Lower leg skin (tissue), 4 donors: ENCODE measurements around the gene KRT23. TPM values are rescaled to one million over a fixed set of nuclear protein-coding genes. Genes with fewer than 3 reads are reported as not detected.

ENCODE experiments used
- DNase-seq, 2 donors: peaks; one replicate each; pipeline ENCODE4 v3.0.0-alpha.2; 2019; ENCODE audit warnings: low spot score in 2 of 2
- H3K4me3 ChIP-seq: fragments of 200-600 bp; sonication (generic); 2 replicates; pipeline ENCODE4 v1.5.1; 2017; ENCODE audit warnings: mild to moderate bottlenecking, low read depth; ENCODE audit not compliant: poor library complexity, severe bottlenecking
- CTCF ChIP-seq, 3 donors: fragments of 450-650 bp; IDR thresholded peaks; one replicate each; pipeline ENCODE4 v1.5.1; 2016; ENCODE audit warnings: antibody characterized with exemption in 3 of 3, mild to moderate bottlenecking in 3 of 3, moderate library complexity in 2 of 3
- POLR2A ChIP-seq, 2 donors: fragments of 450-650 bp; IDR thresholded peaks; one replicate each; pipeline ENCODE4 v1.6.1; 2016 to 2017; ENCODE audit warnings: antibody characterized with exemption in 2 of 2, mild to moderate bottlenecking in 1 of 2, moderate library complexity in 1 of 2
- WGBS, 2 donors: methylation state at CpG; one replicate each; pipeline ENCODE4 v1.1.5; 2018; 5-methylcytosine and 5-hydroxymethylcytosine counted together
- intact Hi-C: fragments of 100-400 bp; cut with DNase I; formaldehyde crosslinking; loops from one replicate; pipeline ENCODE4 v1.15.0; 2023; ENCODE audit warnings: low total_unique reads
- total RNA-seq, 4 donors: library from RNA; depleted of rRNA; stranded (reverse); fragments of >200 nt; gene quantifications; one replicate each; pipeline ENCODE4 v1.1.0, GENCODE V29; 2016

The KRT23 gene
- 100 to 1,000 TPM; 302 to 577 (median 454) TPM for total RNA-seq

DNA sequence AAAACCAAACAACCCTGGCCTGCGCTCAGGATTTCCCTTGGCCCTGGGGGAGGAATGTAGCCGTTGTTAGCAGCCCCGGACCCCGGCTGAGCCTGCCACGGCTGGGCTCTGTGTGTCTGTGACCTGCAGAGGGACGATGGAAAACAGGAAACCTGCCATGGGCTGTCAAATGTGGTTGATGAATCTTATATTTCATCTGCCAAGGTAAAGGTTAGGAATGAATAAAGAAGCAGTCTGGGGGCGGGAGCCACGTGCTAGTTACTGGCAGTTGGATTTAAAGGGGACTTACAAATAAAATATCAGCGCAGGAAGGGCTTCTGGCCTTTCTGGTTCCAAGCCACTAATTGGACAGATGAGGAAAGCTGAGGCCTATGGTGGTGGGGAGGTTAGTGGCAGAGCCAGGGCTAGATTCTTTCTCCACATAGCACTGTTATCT is at the start of gene KRT23:
TSS of gene KRT23 (minus strand) at position 263 of the 436 bp plus-strand sequence. CDS start 1,043 bp downstream, outside the sequence.
- no peak for DNase-seq
- no peak within 1 kb of the TSS for H3K4me3 ChIP-seq
- TF ChIP-seq CTCF (IDR thresholded peaks at IDR 0.05) = no peak
- no peak for TF ChIP-seq POLR2A (IDR thresholded peaks at IDR 0.05)
- WGBS, 2 donors = 40 to 45% methylated on average over 9 of the region's 9 CpGs
- intact Hi-C loops = no loop called here

DNA sequence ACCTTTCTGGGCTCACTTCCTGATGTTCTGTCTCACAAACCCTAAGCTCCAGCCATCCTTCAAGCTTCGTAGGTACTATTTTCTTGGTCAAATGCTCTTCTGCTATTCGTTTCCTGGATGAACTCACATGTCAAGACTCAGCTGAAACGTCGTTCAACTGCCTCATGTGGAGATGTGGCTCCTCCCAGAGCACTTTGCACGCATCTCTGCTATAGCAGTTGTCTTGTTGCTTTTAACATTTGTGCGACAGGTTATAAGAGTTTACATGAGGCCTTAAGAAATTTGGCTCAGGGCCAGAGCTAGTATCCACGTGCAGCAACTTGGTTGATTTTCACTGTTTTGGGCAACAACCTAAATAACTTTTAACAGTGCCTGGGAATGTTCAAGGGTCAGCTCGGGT is 49.5 kb upstream of the KRT23 start:
- DNase-seq = no peak
- no peak overlapping the region for H3K4me3 ChIP-seq
- intact Hi-C loops = no loop called here
- TF ChIP-seq CTCF (IDR thresholded peaks at IDR 0.05) (no peak), POLR2A (IDR thresholded peaks at IDR 0.05) (no peak)
- 36 to 41% methylated on average over 8 of the region's 8 CpGs for WGBS, 2 donors

DNA sequence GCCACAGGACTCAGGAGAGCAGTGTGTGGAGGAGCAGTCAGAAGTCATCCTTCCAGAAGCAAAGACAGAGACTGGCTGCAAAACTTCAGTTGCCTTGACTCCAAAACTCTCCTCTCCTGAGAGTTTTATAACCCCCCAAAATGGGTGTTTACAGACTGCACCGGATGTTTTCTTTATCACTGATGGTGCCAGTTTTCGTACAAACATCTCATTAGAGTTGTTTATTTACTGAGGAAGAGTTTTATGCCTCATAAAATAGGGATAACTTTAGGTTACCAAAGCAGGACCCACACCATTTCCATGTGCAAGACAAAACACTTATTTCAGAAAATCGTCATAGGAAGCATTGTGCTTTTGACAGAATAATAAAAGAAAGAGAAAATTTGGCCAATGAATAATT is 46.8 kb upstream of the KRT23 start, which contains the start of gene KRT40:
TSS of gene KRT40 (minus strand) at position 101 of the 400 bp plus-strand sequence. CDS start at position 48, 53 bp downstream.
- whole genome bisulfite sequencing, 2 donors = 61 to 63% methylated on average over 3 of the region's 3 CpGs
- TF ChIP-seq CTCF (IDR thresholded peaks at IDR 0.05) = no peak
- no peak for TF ChIP-seq POLR2A (IDR thresholded peaks at IDR 0.05)
- H3K4me3 ChIP-seq = no peak within 1 kb of the TSS

GRCh38 chr17:40981115-40981514 is 43.7 kb upstream of the KRT23 start:
- TF ChIP-seq CTCF (IDR thresholded peaks at IDR 0.05) (no peak), POLR2A (IDR thresholded peaks at IDR 0.05) (no peak)
- intact Hi-C loops = no loop called here
- H3K4me3 ChIP-seq = no peak overlapping the region
- no peak for DNase-seq
- WGBS, 2 donors = 70 to 82% methylated on average over 5 of the region's 5 CpGs

More for the DNA sequence above, 46.8 kb upstream of the KRT23 start, which contains the start of gene KRT40:
- intact Hi-C loops = no loop called here
- no peak for DNase-seq

DNA sequence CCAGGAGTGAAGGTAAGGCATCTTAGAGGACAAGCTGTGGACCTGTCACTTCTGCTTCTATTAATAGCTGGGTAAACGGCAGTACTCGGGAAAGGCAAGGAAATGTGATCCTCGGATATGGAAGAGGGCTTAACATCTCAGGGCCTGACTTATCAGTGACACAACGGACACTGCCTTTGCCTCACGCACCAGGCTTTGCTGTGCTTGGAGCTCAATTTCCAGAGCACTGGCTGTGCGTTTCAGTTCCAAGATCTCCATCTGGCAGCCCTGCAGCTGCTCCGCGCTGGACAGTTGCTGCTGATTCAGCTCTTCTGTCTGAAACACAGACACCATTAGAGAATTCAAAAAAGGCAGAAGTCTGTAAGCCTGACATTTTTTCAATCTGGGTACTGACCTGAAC is 43.1 kb upstream of the KRT23 start:
- H3K4me3 ChIP-seq = no peak overlapping the region
- no peak for DNase-seq
- TF ChIP-seq CTCF (IDR thresholded peaks at IDR 0.05) (no peak), POLR2A (IDR thresholded peaks at IDR 0.05) (no peak)
- WGBS, 2 donors = 44 to 54% methylated on average over 8 of the region's 8 CpGs
- intact Hi-C loops = no loop called here

- WGBS, 2 donors = 89 to 96% methylated on average over 3 of the region's 3 CpGs
- no peak for DNase-seq
- TF ChIP-seq POLR2A (IDR thresholded peaks at IDR 0.05) (no peak), CTCF (IDR thresholded peaks at IDR 0.05) (no peak)
- H3K4me3 ChIP-seq = no peak overlapping the region
- intact Hi-C loops = no loop called here
These were observed 42.7 kb upstream of the KRT23 start for GRCh38 chr17:40980117-40980516.
